Testis (tissue), 3 donors: ENCODE results near the gene C1QTNF5. TPM values are rescaled to one million over a fixed set of nuclear protein-coding genes. Genes with fewer than 3 reads are reported as not detected.

Source experiments
- DNase-seq: peaks from one replicate; pipeline ENCODE4 v3.0.0-alpha.2; 2019
- H3K27ac ChIP-seq, 2 donors: fragments of 200-600 bp; sonication (generic); one replicate each; pipeline ENCODE4 v1.5.1; 2019
- H3K27me3 ChIP-seq: fragments of 200-600 bp; sonication (generic); one replicate; pipeline ENCODE4 v1.5.1; 2019
- H3K36me3 ChIP-seq: fragments of 200-600 bp; sonication (generic); one replicate; pipeline ENCODE4 v1.5.1; 2017; ENCODE audit warnings: low read depth; ENCODE audit errors: missing control alignments
- H3K4me1 ChIP-seq: fragments of 200-600 bp; sonication (generic); one replicate; pipeline ENCODE4 v1.5.1; 2019
- H3K4me3 ChIP-seq, 2 donors: fragments of 200-600 bp; sonication (generic); one replicate each; pipeline ENCODE4 v1.5.1; 2017 to 2019
- H3K9me3 ChIP-seq: fragments of 200-600 bp; sonication (generic); one replicate; pipeline ENCODE4 v1.5.1; 2017
- CTCF ChIP-seq, 3 experiments: fragments of 450-650 bp in 2 of 3; fragments of 200-600 bp in 1 of 3; sonication (generic) in 1 of 3; IDR thresholded peaks; one replicate each; pipeline ENCODE4 v1.5.1; 2016 to 2019; ENCODE audit warnings: antibody characterized with exemption in 3 of 3, mild to moderate bottlenecking in 2 of 3, moderate library complexity in 1 of 3
- POLR2A ChIP-seq: fragments of 450-650 bp; IDR thresholded peaks from one replicate; pipeline ENCODE4 v1.6.1; 2017; ENCODE audit warnings: antibody characterized with exemption, mild to moderate bottlenecking, moderate library complexity
- WGBS, 2 donors: methylation state at CpG; one replicate each; pipeline ENCODE4 v1.1.5; 2018; 5-methylcytosine and 5-hydroxymethylcytosine counted together
- intact Hi-C: fragments of 100-400 bp; cut with DNase I; formaldehyde crosslinking; loops from one replicate; pipeline ENCODE4 v1.15.1; 2023; ENCODE audit warnings: low total_unique reads
- polyA plus RNA-seq: library from polyadenylated mRNA; stranded (reverse); fragments of 350-450 nt; fragmentation: Illumina TruSeq; extraction: RNeasy Lipid Tissue Mini Kit (QIAGEN cat#74804); gene quantifications from one replicate; pipeline ENCODE4 v1.2.3, GENCODE V29; 2014; ENCODE audit warnings: low read depth, low replicate concordance; ENCODE audit not compliant: insufficient read depth
- total RNA-seq, 2 donors: library from RNA; depleted of rRNA; stranded (reverse); fragments of >200 nt; gene quantifications; one replicate each; pipeline ENCODE4 v1.2.3, GENCODE V29; 2016

Gene C1QTNF5
- total and polyA plus RNA-seq, 3 donors from 2014 or later: 4.7 to 12.6 (median 5.3) TPM

- TF ChIP-seq CTCF (IDR thresholded peaks at IDR 0.05) (no peak), POLR2A (no peak)
These were observed 16.5 kb downstream of the C1QTNF5 start for GRCh38 chr11:119324189-119324588.

GRCh38 chr11:119323532-119324033 is 17.1 kb downstream of the C1QTNF5 start:
- intact Hi-C loops: loop anchor here (5.0 kb wide), 1 partner anchor 116 kb away; the partner anchor contains the start of gene CBL
- H3K9me3 ChIP-seq: no peaks in the 10 kb centered on the region
- peaks cover 18% of the 10 kb centered on the region for H3K4me1 ChIP-seq

More at GRCh38 chr11:119324189-119324588, 16.5 kb downstream of the C1QTNF5 start:
- Histone ChIP-seq H3K4me3 (no peak overlapping the region), H3K9me3 (no peaks in the 10 kb centered on the region), H3K4me1 (peaks cover 18% of the 10 kb centered on the region), H3K36me3 (no peaks in the 10 kb centered on the region), H3K27ac (no peak overlapping the region), H3K27me3 (no peaks in the 10 kb centered on the region)
- intact Hi-C loops: loop anchor here (5.0 kb wide), 1 partner anchor 117 kb away; the partner anchor contains the start of gene CBL
- DNase-seq: no peak
- 60 to 65% methylated on average over 4 of the region's 4 CpGs for WGBS, 2 donors

GRCh38 chr11:119322921-119323531 is 17.7 kb downstream of the C1QTNF5 start:
- WGBS, 2 donors: 77 to 79% methylated on average over 19 to 20 of the region's 20 CpGs
- H3K27me3 ChIP-seq: no peaks in the 10 kb centered on the region
- DNase-seq: no peak
- no peak overlapping the region for H3K27ac ChIP-seq
- no peaks in the 10 kb centered on the region for H3K9me3 ChIP-seq
- intact Hi-C loops: loop anchor here (5.0 kb wide), 1 partner anchor 116 kb away; the partner anchor contains the start of gene CBL
- no peak for TF ChIP-seq CTCF (IDR thresholded peaks at IDR 0.05)
- TF ChIP-seq POLR2A: no peak
- no peak overlapping the region for H3K4me3 ChIP-seq
- H3K36me3 ChIP-seq: no peaks in the 10 kb centered on the region
- H3K4me1 ChIP-seq: peaks cover 18% of the 10 kb centered on the region

More at GRCh38 chr11:119323532-119324033, 17.1 kb downstream of the C1QTNF5 start:
- Histone ChIP-seq H3K36me3 (no peaks in the 10 kb centered on the region), H3K27me3 (no peaks in the 10 kb centered on the region), H3K4me3 (no peak overlapping the region), H3K27ac (no peak overlapping the region)
- WGBS, 2 donors: 17 to 28% methylated on average over 8 of the region's 8 CpGs
- TF ChIP-seq POLR2A (no peak), CTCF (IDR thresholded peaks at IDR 0.05) (peak; percentile 64 to 87 (median 84))
- DNase-seq: peak; percentile 90

- intact Hi-C loops: loop anchor here (5.0 kb wide), 1 partner anchor 115 kb away; the partner anchor contains the start of gene CBL
- TF ChIP-seq CTCF (IDR thresholded peaks at IDR 0.05): peak in 1 of 3 experiments; percentile 14
- no peak for TF ChIP-seq POLR2A
- H3K27me3 ChIP-seq: no peaks in the 10 kb centered on the region
- no peak overlapping the region for H3K4me3 ChIP-seq
- DNase-seq: no peak
- peak overlapping the region; percentile 61 to 80 for H3K27ac ChIP-seq
- no peaks in the 10 kb centered on the region for H3K9me3 ChIP-seq
- no peaks in the 10 kb centered on the region for H3K36me3 ChIP-seq
- H3K4me1 ChIP-seq: peaks cover 23% of the 10 kb centered on the region
- WGBS, 2 donors: 27 to 48% methylated on average over 6 of the region's 6 CpGs
These were observed 18.3 kb downstream of the C1QTNF5 start for GRCh38 chr11:119322360-119322739.
